H9 (cell line): ENCODE measurements around the gene CDH26. TPM values are rescaled to one million over a fixed set of nuclear protein-coding genes. Genes with fewer than 3 reads are reported as not detected.

ENCODE experiments used
- DNase-seq: peaks from one replicate; pipeline ENCODE4 v3.0.0-alpha.2; 2017
- H2AFZ ChIP-seq: one replicate; pipeline ENCODE4 v1.6.1; 2013; ENCODE audit warnings: mild to moderate bottlenecking, low read length, control low read depth, moderate library complexity
- H2AK5ac ChIP-seq: 2 replicates; pipeline ENCODE4 v1.6.1; 2013; ENCODE audit warnings: low read length, control low read depth, mixed read lengths; ENCODE audit not compliant: insufficient read length
- H2BK120ac ChIP-seq: one replicate; pipeline ENCODE4 v1.6.1; 2013; ENCODE audit warnings: low read depth, mild to moderate bottlenecking, low read length, control low read depth, inconsistent platforms; ENCODE audit not compliant: poor library complexity, severe bottlenecking
- H2BK12ac ChIP-seq: 2 replicates; pipeline ENCODE4 v1.6.1; 2013; ENCODE audit warnings: low read length, control low read depth, mixed read lengths, low read depth; ENCODE audit not compliant: insufficient read length
- H2BK15ac ChIP-seq: 2 replicates; pipeline ENCODE4 v1.6.1; 2013; ENCODE audit warnings: low read depth, low read length, control low read depth
- H2BK20ac ChIP-seq: one replicate; pipeline ENCODE4 v1.6.1; 2013; ENCODE audit warnings: low read depth, mild to moderate bottlenecking, low read length, control low read depth, inconsistent platforms; ENCODE audit not compliant: poor library complexity, severe bottlenecking
- H2BK5ac ChIP-seq: 2 replicates; pipeline ENCODE4 v1.6.1; 2013; ENCODE audit warnings: low read length, control low read depth, mixed read lengths; ENCODE audit not compliant: insufficient read length
- H3K14ac ChIP-seq: 2 replicates; pipeline ENCODE4 v1.6.1; 2013; ENCODE audit warnings: low read length, control low read depth; ENCODE audit not compliant: insufficient read depth
- H3K18ac ChIP-seq: 2 replicates; pipeline ENCODE4 v1.6.1; 2013; ENCODE audit warnings: low read depth, mild to moderate bottlenecking, mixed read lengths, low read length, control low read depth; ENCODE audit not compliant: insufficient read length
- H3K23ac ChIP-seq: 2 replicates; pipeline ENCODE4 v1.6.1; 2013; ENCODE audit warnings: low read length, control low read depth, mixed read lengths, low read depth; ENCODE audit not compliant: insufficient read length
- H3K23me2 ChIP-seq: 2 replicates; pipeline ENCODE4 v1.6.1; 2013; ENCODE audit warnings: low read depth, mild to moderate bottlenecking, mixed read lengths, low read length, control low read depth; ENCODE audit not compliant: insufficient read length, poor library complexity, severe bottlenecking
- H3K27ac ChIP-seq: 2 replicates; pipeline ENCODE4 v1.5.1; 2013; ENCODE audit warnings: low read length, control low read depth, mixed read lengths, low read depth; ENCODE audit not compliant: insufficient read length
- H3K27me3 ChIP-seq: 2 replicates; pipeline ENCODE4 v1.6.1; 2013; ENCODE audit warnings: low read length, control low read depth, inconsistent platforms; ENCODE audit not compliant: insufficient read depth
- H3K4ac ChIP-seq: 2 replicates; pipeline ENCODE4 v1.6.1; 2013; ENCODE audit warnings: low read depth, mild to moderate bottlenecking, control low read depth, inconsistent platforms, low read length, moderate library complexity
- H3K4me1 ChIP-seq: 2 replicates; pipeline ENCODE4 v1.6.1; 2013; ENCODE audit warnings: low read length, control low read depth, inconsistent platforms; ENCODE audit not compliant: insufficient read depth
- H3K4me2 ChIP-seq: 2 replicates; pipeline ENCODE4 v1.6.1; 2013; ENCODE audit warnings: low read length, control low read depth, mixed read lengths; ENCODE audit not compliant: insufficient read length, insufficient read depth
- H3K56ac ChIP-seq: 2 replicates; pipeline ENCODE4 v1.6.1; 2013; ENCODE audit warnings: low read depth, mild to moderate bottlenecking, mixed read lengths, low read length, control low read depth; ENCODE audit not compliant: insufficient read length
- H3K79me1 ChIP-seq: 2 replicates; pipeline ENCODE4 v1.6.1; 2013; ENCODE audit warnings: low read depth, mild to moderate bottlenecking, moderate library complexity, low read length, control low read depth, inconsistent platforms; ENCODE audit not compliant: insufficient read depth, poor library complexity, severe bottlenecking
- H3K79me2 ChIP-seq: 2 replicates; pipeline ENCODE4 v1.6.1; 2013; ENCODE audit warnings: low read length, control low read depth, inconsistent platforms; ENCODE audit not compliant: insufficient read depth
- H3K9ac ChIP-seq: 2 replicates; pipeline ENCODE4 v1.6.1; 2013; ENCODE audit warnings: low read length, control low read depth, mixed read lengths; ENCODE audit not compliant: insufficient read length; ENCODE audit errors: extremely low read depth
- H3K9me3 ChIP-seq: one replicate; pipeline ENCODE4 v1.6.1; 2013; ENCODE audit warnings: low read depth, low read length, inconsistent platforms; ENCODE audit not compliant: control insufficient read depth
- H3T11ph ChIP-seq: one replicate; pipeline ENCODE4 v1.6.1; 2013; ENCODE audit warnings: mild to moderate bottlenecking, low read length, control low read depth, inconsistent platforms
- H4K20me1 ChIP-seq: one replicate; pipeline ENCODE4 v1.6.1; 2013; ENCODE audit not compliant: control insufficient read depth, insufficient read length, insufficient read depth
- H4K5ac ChIP-seq: 2 replicates; pipeline ENCODE4 v1.6.1; 2013; ENCODE audit warnings: low read depth, mild to moderate bottlenecking, mixed read lengths, low read length, control low read depth; ENCODE audit not compliant: insufficient read length
- H4K8ac ChIP-seq: replicated peaks from 2 replicates; pipeline ENCODE4 v1.6.1; 2013; ENCODE audit warnings: low read length, control low read depth, mixed read lengths, low read depth; ENCODE audit not compliant: insufficient read length
- H4K91ac ChIP-seq: 2 replicates; pipeline ENCODE4 v1.6.1; 2013; ENCODE audit warnings: low read depth, mild to moderate bottlenecking, moderate library complexity, mixed read lengths, low read length, control low read depth; ENCODE audit not compliant: insufficient read length
- H3K27ac Mint-ChIP-seq, 3 experiments: 2 replicates in 2 of 3; 3 replicates in 1 of 3; pipeline ENCODE4 v1.8.0; 2020 to 2021; ENCODE audit warnings: mixed read lengths in 3 of 3, mild to moderate bottlenecking in 1 of 3, moderate library complexity in 1 of 3
- H3K27me3 Mint-ChIP-seq: 2 replicates; pipeline ENCODE4 v1.8.0; 2021; ENCODE audit warnings: low read depth, mild to moderate bottlenecking, moderate library complexity, mixed read lengths
- H3K36me3 Mint-ChIP-seq, 3 experiments: 2 replicates in 2 of 3; 3 replicates in 1 of 3; pipeline ENCODE4 v1.8.0; 2020 to 2021; ENCODE audit warnings: low read depth in 3 of 3, mixed read lengths in 3 of 3; ENCODE audit not compliant: insufficient read depth in 1 of 3
- H3K4me1 Mint-ChIP-seq, 2 experiments: 2 replicates each; pipeline ENCODE4 v1.8.0; 2020; ENCODE audit warnings: mixed read lengths in 2 of 2
- H3K4me3 Mint-ChIP-seq, 2 experiments: 2 replicates in 1 of 2; 3 replicates in 1 of 2; pipeline ENCODE4 v1.8.0; 2020 to 2021; ENCODE audit warnings: mild to moderate bottlenecking in 2 of 2, mixed read lengths in 2 of 2, moderate library complexity in 1 of 2
- H3K9me3 Mint-ChIP-seq, 2 experiments: 2 replicates in 1 of 2; 3 replicates in 1 of 2; pipeline ENCODE4 v1.8.0; 2020; ENCODE audit warnings: mild to moderate bottlenecking in 2 of 2, mixed read lengths in 2 of 2, moderate library complexity in 1 of 2
- CTCF ChIP-seq: fragments of 200-600 bp; sonication (generic); conservative IDR thresholded peaks from 3 replicates; pipeline ENCODE4 v1.8.0; 2021; ENCODE audit warnings: antibody characterized with exemption, mild to moderate bottlenecking
- WGBS: extraction: QIAGEN DNeasy Blood & Tissue Kit; methylation state at CpG from one replicate; pipeline ENCODE4 v1.1.7; 2013; ENCODE audit warnings: missing lambda C conversion rate, low lambda C conversion rate, mixed read lengths; ENCODE audit not compliant: insufficient read length; ENCODE audit errors: extremely low coverage; 5-methylcytosine and 5-hydroxymethylcytosine counted together
- total RNA-seq: library from RNA; stranded (reverse); gene quantifications from 2 replicates; pipeline ENCODE4 v1.2.1, GENCODE V29; 2021

Gene CDH26
- total RNA-seq, 1 experiment from 2014 or later = 0.79 TPM

DNA sequence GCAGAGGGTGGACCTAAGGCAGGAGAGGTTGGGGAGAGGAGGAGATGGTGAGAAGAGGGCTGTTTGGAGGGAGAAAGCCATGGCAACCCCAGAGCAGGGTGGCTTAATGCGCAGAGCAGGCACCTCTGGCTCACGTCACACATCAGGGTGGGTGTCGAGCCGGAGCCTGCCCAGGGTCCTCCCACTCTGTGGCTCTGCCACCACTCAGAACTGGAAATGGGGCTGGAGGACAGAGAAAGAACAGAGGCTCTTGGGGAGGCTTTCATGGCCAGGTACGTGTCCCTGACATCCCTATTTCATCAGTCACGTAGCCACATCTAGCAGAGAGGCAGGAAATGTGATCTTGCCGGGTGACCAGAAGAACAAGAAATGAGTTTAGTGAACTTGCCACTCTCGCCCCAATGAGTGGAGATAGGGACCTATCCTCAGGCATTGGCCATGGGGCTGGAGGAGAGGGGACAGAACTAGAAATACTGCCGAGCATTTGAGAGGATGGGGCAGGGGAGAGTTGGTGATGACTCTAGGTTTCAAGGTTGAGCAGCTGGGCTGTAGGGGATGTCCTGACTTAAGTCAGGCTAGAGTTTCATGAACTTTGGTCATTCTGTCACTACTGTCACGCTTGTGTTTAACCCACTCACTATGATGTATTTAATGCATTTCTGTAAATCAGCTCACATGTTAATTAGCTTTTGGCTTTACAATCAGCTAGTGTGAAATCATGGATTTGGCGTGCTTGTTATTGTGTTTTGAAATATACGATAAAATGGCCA, 52.7 kb downstream of the CDH26 start:
- H3K4me3 Mint-ChIP-seq = no peak overlapping the region
- no peak overlapping the region for H3K23ac ChIP-seq
- WGBS = no CpG with 5 or more reads among the region's 12 CpGs

More for the DNA sequence above, 52.7 kb downstream of the CDH26 start:
- no peak overlapping the region for H3K18ac ChIP-seq
- no peak overlapping the region for H3K27ac Mint-ChIP-seq
- H4K5ac ChIP-seq = no peak overlapping the region
- TF ChIP-seq CTCF = no peak
- no peaks in the 10 kb centered on the region; a peak in 1 of 7 replicates for H3K36me3 Mint-ChIP-seq
- no peaks in the 10 kb centered on the region for H3K4me1 ChIP-seq
- no peak overlapping the region for H3K14ac ChIP-seq
- H3K79me1 ChIP-seq = no peaks in the 10 kb centered on the region
- H4K20me1 ChIP-seq = no peaks in the 10 kb centered on the region
- peaks cover 16% of the 10 kb centered on the region for H3K27me3 Mint-ChIP-seq
- H2BK5ac ChIP-seq = no peak overlapping the region
- H3K9me3 Mint-ChIP-seq = no peaks in the 10 kb centered on the region
- no peak overlapping the region for H2BK15ac ChIP-seq
- no peaks in the 10 kb centered on the region for H3K27me3 ChIP-seq
- H2BK20ac ChIP-seq = no peak overlapping the region
- no peak overlapping the region for H2BK12ac ChIP-seq
- no peak overlapping the region for H2AFZ ChIP-seq
- H4K91ac ChIP-seq = no peak overlapping the region
- no peak overlapping the region for H2AK5ac ChIP-seq
- H3K23me2 ChIP-seq = no peaks in the 10 kb centered on the region
- no peak overlapping the region for H2BK120ac ChIP-seq
- no peak overlapping the region for H3K4me2 ChIP-seq
- H3T11ph ChIP-seq = no peak overlapping the region
- H3K9ac ChIP-seq = no peak overlapping the region
- H4K8ac ChIP-seq = no peak overlapping the region
- H3K27ac ChIP-seq = no peak overlapping the region
- no peaks in the 10 kb centered on the region for H3K9me3 ChIP-seq
- peaks cover 2% of the 10 kb centered on the region in 2 experiments; a peak in 2 of 4 replicates for H3K4me1 Mint-ChIP-seq
- H3K4ac ChIP-seq = no peak overlapping the region
- H3K56ac ChIP-seq = no peak overlapping the region
- no peaks in the 10 kb centered on the region for H3K79me2 ChIP-seq
- no peak for DNase-seq
